ENCODE measurements around the gene SORCS2.

Gene SORCS2

DNA sequence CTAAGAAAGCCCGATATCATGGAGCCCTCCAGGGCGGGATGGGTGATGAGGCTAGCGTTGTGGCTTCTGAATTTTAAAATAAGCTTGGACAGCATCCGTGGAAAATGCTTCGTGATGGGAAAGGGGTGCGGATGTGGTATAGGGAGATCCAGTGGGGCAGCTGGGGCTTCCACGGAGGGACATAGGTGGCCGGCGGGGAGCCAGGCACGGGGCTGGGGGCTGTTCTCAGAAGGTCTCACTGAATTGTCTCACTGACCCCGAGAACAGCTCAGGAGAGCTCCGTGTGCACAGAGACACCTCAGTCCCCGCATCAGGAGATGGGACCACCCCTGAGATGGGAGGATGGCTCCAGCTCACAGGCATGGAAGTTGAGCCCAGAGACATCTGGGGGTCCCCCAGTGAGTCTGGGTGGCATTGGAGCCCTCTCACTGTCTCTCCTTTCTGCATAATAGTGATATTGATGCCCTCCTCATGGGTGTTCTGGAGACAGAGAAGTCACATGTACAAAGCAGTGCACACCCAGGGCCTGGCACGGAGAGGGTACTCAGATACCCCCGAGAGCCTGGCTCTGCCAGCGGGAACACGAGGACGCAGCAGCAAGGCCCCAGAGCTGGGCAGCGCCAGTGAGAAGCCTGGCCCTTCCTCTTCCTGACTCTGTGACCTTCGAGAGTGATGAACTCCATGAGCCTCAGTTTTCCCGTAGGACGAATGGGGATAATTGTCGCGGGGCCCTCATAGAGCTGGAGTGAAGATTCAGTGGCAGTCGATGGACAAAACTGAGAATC is 313.0 kb downstream of the SORCS2 start:
- DNase-seq = no peak
- no peaks in the 10 kb centered on the region for H3K27me3 ChIP-seq
- TF ChIP-seq, protein P1, sequence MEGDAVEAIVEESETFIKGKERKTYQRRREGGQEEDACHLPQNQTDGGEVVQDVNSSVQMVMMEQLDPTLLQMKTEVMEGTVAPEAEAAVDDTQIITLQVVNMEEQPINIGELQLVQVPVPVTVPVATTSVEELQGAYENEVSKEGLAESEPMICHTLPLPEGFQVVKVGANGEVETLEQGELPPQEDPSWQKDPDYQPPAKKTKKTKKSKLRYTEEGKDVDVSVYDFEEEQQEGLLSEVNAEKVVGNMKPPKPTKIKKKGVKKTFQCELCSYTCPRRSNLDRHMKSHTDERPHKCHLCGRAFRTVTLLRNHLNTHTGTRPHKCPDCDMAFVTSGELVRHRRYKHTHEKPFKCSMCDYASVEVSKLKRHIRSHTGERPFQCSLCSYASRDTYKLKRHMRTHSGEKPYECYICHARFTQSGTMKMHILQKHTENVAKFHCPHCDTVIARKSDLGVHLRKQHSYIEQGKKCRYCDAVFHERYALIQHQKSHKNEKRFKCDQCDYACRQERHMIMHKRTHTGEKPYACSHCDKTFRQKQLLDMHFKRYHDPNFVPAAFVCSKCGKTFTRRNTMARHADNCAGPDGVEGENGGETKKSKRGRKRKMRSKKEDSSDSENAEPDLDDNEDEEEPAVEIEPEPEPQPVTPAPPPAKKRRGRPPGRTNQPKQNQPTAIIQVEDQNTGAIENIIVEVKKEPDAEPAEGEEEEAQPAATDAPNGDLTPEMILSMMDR (IDR thresholded peaks at IDR 0.05; ENCODE audit: low read depth, low read length) = no peak
- H3K9me3 ChIP-seq = no peaks in the 10 kb centered on the region
- no peaks in the 10 kb centered on the region for H3K36me3 ChIP-seq
- no peak overlapping the region for H3K4me3 ChIP-seq (ENCODE audit: low read depth, low read length)
- H3K4me1 ChIP-seq = no peaks in the 10 kb centered on the region

DNA sequence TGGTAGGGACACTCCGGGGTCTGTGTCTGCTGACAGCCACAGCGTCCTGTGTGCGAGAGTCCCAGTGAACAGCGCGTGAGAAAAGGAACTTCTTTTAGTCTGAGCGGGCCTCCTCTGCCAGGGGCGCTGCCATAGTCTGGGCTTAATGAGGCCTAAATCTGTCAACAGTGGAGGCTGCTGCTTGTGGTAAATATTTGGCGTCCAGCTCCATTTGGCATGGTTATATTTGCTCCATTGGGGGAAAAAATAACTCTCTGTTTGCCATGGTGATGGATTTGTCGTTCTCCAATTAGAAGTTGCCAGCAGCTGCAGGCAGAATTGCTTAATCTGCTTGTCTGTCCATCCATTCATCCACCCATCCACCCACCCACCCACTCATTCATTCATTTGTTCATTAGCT is 313.8 kb downstream of the SORCS2 start:
- no peaks in the 10 kb centered on the region for H3K36me3 ChIP-seq
- H3K9me3 ChIP-seq = no peaks in the 10 kb centered on the region
- H3K4me1 ChIP-seq = no peaks in the 10 kb centered on the region
- H3K27me3 ChIP-seq = no peaks in the 10 kb centered on the region
- H3K4me3 ChIP-seq (ENCODE audit: low read depth, low read length) = no peak overlapping the region
- TF ChIP-seq, protein P1 (IDR thresholded peaks at IDR 0.05; ENCODE audit: low read depth, low read length) = no peak
- no peak for DNase-seq

DNA sequence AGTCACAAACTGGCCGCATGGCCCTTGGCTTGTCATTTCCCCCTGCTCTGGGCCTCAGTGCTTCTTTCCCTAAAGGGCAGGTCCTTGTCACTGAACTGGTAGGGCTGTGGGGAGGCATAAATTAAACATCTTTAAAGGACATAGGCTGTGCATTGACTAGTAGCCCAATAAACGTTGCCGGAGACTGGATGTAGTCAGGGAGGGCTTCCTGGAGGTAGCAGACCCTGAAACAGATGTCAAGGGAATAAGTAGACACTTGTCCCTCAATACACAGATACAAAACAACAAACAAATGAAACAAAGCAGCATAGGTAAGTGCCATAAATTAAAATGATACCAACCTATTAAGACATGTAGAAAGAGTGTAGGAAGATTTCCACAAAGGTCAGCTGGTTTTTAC is 314.2 kb downstream of the SORCS2 start:
- no peaks in the 10 kb centered on the region for H3K4me1 ChIP-seq
- no peaks in the 10 kb centered on the region for H3K27me3 ChIP-seq
- no peak overlapping the region for H3K4me3 ChIP-seq (ENCODE audit: low read depth, low read length)
- H3K9me3 ChIP-seq = no peaks in the 10 kb centered on the region
- DNase-seq = no peak
- H3K36me3 ChIP-seq = no peaks in the 10 kb centered on the region
- TF ChIP-seq, protein P1 (IDR thresholded peaks at IDR 0.05; ENCODE audit: low read depth, low read length) = no peak

DNA sequence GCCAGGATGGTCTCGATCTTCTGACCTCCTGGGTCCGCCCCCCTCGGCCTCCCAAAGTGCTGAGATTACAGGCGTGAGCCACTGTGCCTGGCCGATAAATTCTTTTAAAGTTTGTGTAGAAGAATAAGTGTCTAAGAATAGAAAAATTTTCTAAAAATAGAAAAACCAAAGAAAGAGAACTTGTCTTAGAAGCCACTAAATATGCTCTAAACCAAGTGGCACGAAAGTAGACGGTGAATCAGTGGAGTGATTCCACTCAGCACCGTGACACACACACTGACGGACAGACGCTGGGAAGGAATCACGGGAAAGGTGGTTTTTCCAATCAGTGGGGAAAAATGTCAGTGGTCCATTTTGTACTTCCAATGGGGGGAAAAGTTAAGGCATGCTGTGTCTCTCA is 315.0 kb downstream of the SORCS2 start:
- no peak for DNase-seq
- TF ChIP-seq, protein P1 (IDR thresholded peaks at IDR 0.05; ENCODE audit: low read depth, low read length) = no peak
- H3K27me3 ChIP-seq = no peaks in the 10 kb centered on the region
- H3K4me3 ChIP-seq (ENCODE audit: low read depth, low read length) = no peak overlapping the region
- H3K36me3 ChIP-seq = no peaks in the 10 kb centered on the region
- H3K9me3 ChIP-seq = no peaks in the 10 kb centered on the region
- no peaks in the 10 kb centered on the region for H3K4me1 ChIP-seq

DNA sequence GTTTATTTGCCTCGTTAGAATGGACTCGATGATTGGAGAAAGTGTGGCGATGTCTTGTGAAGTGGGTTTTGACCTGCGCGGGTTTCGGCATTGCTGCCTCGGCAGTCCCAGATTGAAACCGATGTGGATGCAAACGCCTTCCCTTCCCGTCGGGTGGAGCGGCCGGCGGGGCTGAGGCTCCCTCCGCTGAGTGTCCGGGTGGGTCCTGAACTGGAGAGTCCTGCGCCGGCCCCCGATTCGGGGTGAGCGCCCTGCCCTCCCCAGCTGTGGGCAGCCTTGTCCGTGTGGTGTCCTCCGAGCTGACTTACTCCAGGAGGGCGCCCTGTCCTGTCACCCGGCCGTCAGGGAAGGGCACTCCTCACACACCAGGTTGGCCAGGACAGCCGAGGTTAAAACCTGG is 317.7 kb downstream of the SORCS2 start:
- Histone ChIP-seq H3K27me3 (no peaks in the 10 kb centered on the region), H3K9me3 (no peaks in the 10 kb centered on the region), H3K36me3 (no peaks in the 10 kb centered on the region), H3K4me3 (ENCODE audit: low read depth, low read length) (no peak overlapping the region), H3K4me1 (no peaks in the 10 kb centered on the region)
- no peak for DNase-seq
- TF ChIP-seq, protein P1 (IDR thresholded peaks at IDR 0.05; ENCODE audit: low read depth, low read length) = no peak

DNA sequence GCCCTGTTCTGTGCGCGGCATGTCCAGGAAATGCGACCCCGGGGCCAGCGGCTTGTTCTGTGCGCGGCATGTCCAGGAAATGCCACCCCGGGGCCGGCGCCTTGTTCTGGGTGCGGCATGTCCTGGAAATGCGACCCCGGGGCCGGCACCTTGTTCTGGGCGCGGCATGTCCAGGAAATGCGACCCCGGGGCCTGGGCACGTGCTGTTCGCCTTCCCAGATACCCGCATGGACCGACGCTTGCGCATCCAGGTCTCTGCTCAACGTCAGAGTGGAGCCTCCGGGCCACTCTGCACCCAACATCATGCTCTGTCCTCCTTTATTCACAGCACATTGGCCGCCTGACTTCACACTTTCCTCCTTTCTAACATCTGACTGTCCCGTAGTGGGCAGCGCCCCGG is 318.2 kb downstream of the SORCS2 start:
- H3K4me3 ChIP-seq (ENCODE audit: low read depth, low read length) = no peak overlapping the region
- H3K4me1 ChIP-seq = no peaks in the 10 kb centered on the region; the same call in 1 of the 2 replicates
- no peaks in the 10 kb centered on the region for H3K27me3 ChIP-seq
- TF ChIP-seq, protein P1 (IDR thresholded peaks at IDR 0.05; ENCODE audit: low read depth, low read length) = no peak
- no peaks in the 10 kb centered on the region for H3K36me3 ChIP-seq
- DNase-seq = no peak
- no peaks in the 10 kb centered on the region for H3K9me3 ChIP-seq

Data from BE2C (cell line).